ENCODE data around the gene TCF4. TPM values are rescaled to one million over a fixed set of nuclear protein-coding genes. Genes with fewer than 3 reads are reported as not detected.

TCF4 gene
- total and polyA plus RNA-seq, 2 donors (not counting 1 experiment from before 2014, with no cell fraction given): 68.5 to 353 TPM

- Mint-ChIP-seq H3K27me3 (no peaks in the 10 kb centered on the region), H3K4me3 (no peak overlapping the region), H3K9me3 (ENCODE audit: insufficient read depth) (no peaks in the 10 kb centered on the region), H3K27ac (peak overlapping the region; percentile 42), H3K4me1 (peaks cover 56% of the 10 kb centered on the region)
- DNase-seq (no peak), ATAC-seq (ENCODE audit: low read depth) (no peak)
- no peak overlapping the region for H3K4me3 ChIP-seq (ENCODE audit: control extremely low read depth in 1 of 5, extremely low read depth in 1 of 5, insufficient read depth in 1 of 5, low read depth in 2 of 5, low read length in 4 of 5)
- no peak overlapping the region for H3K9ac ChIP-seq (ENCODE audit: low read length)
- intact Hi-C loops (cut with micrococcal nuclease): loop anchor here (5.0 to 10.0 kb wide), 3 partner anchors 100 to 350 kb away; partner anchors contain the start of gene TCF4
- WGBS (ENCODE audit: insufficient coverage): no CpG with 5 or more reads among the region's 3 CpGs
- peaks cover 22 to 29% of the 10 kb centered on the region in 2 donors for H3K4me1 ChIP-seq (ENCODE audit: control insufficient read depth in 2 of 2, insufficient read depth in 2 of 2, low read length in 2 of 2)
- H3K9me3 ChIP-seq (ENCODE audit: control extremely low read depth in 1 of 3, control insufficient read depth in 2 of 3, insufficient read depth in 1 of 3, low read length in 2 of 3): no peaks in the 10 kb centered on the region
- POLR2A ChIA-PET: no interaction called here
- H4K20me1 ChIP-seq (ENCODE audit: control insufficient read depth, insufficient read depth, low read length, poor library complexity, severe bottlenecking): no peaks in the 10 kb centered on the region
- no peaks in the 10 kb centered on the region for H3K27me3 ChIP-seq (replicated peaks in 1 of 4; ENCODE audit: control extremely low read depth in 1 of 4, control insufficient read depth in 3 of 4, insufficient read depth in 4 of 4, low read length in 3 of 4)
- no peak overlapping the region for H3K4me2 ChIP-seq (replicated peaks; ENCODE audit: low read depth, low read length, poor library complexity, severe bottlenecking)
- no peak for TF ChIP-seq EZH2 (IDR thresholded peaks at IDR 0.05; ENCODE audit: borderline replicate concordance, insufficient read depth, low read depth, low read length, poor library complexity, severe bottlenecking)
- no peak for TF ChIP-seq CTCF (IDR thresholded peaks at IDR 0.05)
- H3K79me2 ChIP-seq (ENCODE audit: control insufficient read depth, insufficient read depth, low read length): peaks cover 8% of the 10 kb centered on the region
- no peak overlapping the region for H2AFZ ChIP-seq (ENCODE audit: insufficient read depth, low read depth, low read length, poor library complexity, severe bottlenecking)
- peaks cover 11 to 57% of the 10 kb centered on the region in 2 experiments for H3K36me3 ChIP-seq (replicated peaks in 1 of 2; ENCODE audit: control extremely low read depth in 1 of 2, control insufficient read depth in 1 of 2, extremely low read depth in 1 of 2, insufficient read depth in 2 of 2, low read length in 1 of 2)
- CTCF ChIA-PET: interaction anchor here (0.7 to 2.4 kb wide), 8 partner anchors 8 to 177 kb away, joined by 3 to 8 read pairs (median 4); no protein-coding TSS in a partner anchor
- no peak overlapping the region for H3K27ac ChIP-seq (ENCODE audit: low read length in 2 of 2)
Observed at GRCh38 chr18:55237660-55238059, 350.3 kb downstream of the TCF4 start.

GRCh38 chr18:55236150-55236931, 351.7 kb downstream of the TCF4 start:
- Mint-ChIP-seq H3K4me1 (peaks cover 46% of the 10 kb centered on the region), H3K27ac (peak overlapping the region; percentile 79), H3K9me3 (ENCODE audit: insufficient read depth) (no peaks in the 10 kb centered on the region), H3K4me3 (no peak overlapping the region), H3K27me3 (no peaks in the 10 kb centered on the region)
- H4K20me1 ChIP-seq (ENCODE audit: control insufficient read depth, insufficient read depth, low read length, poor library complexity, severe bottlenecking): no peaks in the 10 kb centered on the region
- no peak overlapping the region for H3K9ac ChIP-seq (ENCODE audit: low read length)
- no peak overlapping the region for H2AFZ ChIP-seq (ENCODE audit: insufficient read depth, low read depth, low read length, poor library complexity, severe bottlenecking)
- POLR2A ChIA-PET: no interaction called here
- no peak overlapping the region for H3K4me2 ChIP-seq (replicated peaks; ENCODE audit: low read depth, low read length, poor library complexity, severe bottlenecking)
- peaks cover 12 to 66% of the 10 kb centered on the region in 2 experiments for H3K36me3 ChIP-seq (replicated peaks in 1 of 2; ENCODE audit: control extremely low read depth in 1 of 2, control insufficient read depth in 1 of 2, extremely low read depth in 1 of 2, insufficient read depth in 2 of 2, low read length in 1 of 2)
- intact Hi-C loops (cut with micrococcal nuclease): loop anchor here (5.0 to 10.0 kb wide), 3 partner anchors 101 to 351 kb away; partner anchors contain the start of gene TCF4
- H3K79me2 ChIP-seq (ENCODE audit: control insufficient read depth, insufficient read depth, low read length): peaks cover 8% of the 10 kb centered on the region
- TF ChIP-seq EZH2 (IDR thresholded peaks at IDR 0.05; ENCODE audit: borderline replicate concordance, insufficient read depth, low read depth, low read length, poor library complexity, severe bottlenecking) (no peak), CTCF (IDR thresholded peaks at IDR 0.05) (no peak)
- 67% methylated on average over 1 of the region's 6 CpGs for WGBS (ENCODE audit: insufficient coverage)
- peak overlapping the region in 1 of 2 donors; percentile 73 for H3K27ac ChIP-seq (ENCODE audit: low read length in 2 of 2)
- DNase-seq (peak; percentile 32), ATAC-seq (ENCODE audit: low read depth) (no peak)
- no peak overlapping the region for H3K4me3 ChIP-seq (ENCODE audit: control extremely low read depth in 1 of 5, extremely low read depth in 1 of 5, insufficient read depth in 1 of 5, low read depth in 2 of 5, low read length in 4 of 5)
- no peaks in the 10 kb centered on the region for H3K27me3 ChIP-seq (replicated peaks in 1 of 4; ENCODE audit: control extremely low read depth in 1 of 4, control insufficient read depth in 3 of 4, insufficient read depth in 4 of 4, low read length in 3 of 4)
- CTCF ChIA-PET: interaction anchor here (0.8 to 4.5 kb wide), 5 partner anchors 32 to 1060 kb away, joined by 3 to 67 read pairs (median 4); no protein-coding TSS in a partner anchor
- H3K4me1 ChIP-seq (ENCODE audit: control insufficient read depth in 2 of 2, insufficient read depth in 2 of 2, low read length in 2 of 2): peaks cover 14 to 20% of the 10 kb centered on the region in 2 donors
- H3K9me3 ChIP-seq (ENCODE audit: control extremely low read depth in 1 of 3, control insufficient read depth in 2 of 3, insufficient read depth in 1 of 3, low read length in 2 of 3): no peaks in the 10 kb centered on the region

Data from B cell (primary cell).